ENCODE data around the gene C20orf96. TPM values are rescaled to one million over a fixed set of nuclear protein-coding genes. Genes with fewer than 3 reads are reported as not detected.

The C20orf96 gene
- polyA plus RNA-seq, 4 donors = 33.1 to 39.6 (median 34.9) TPM

- DNase-seq (ENCODE audit: low read depth in 4 of 4, low spot score in 3 of 4) = no peak
Observed at GRCh38 chr20:313402-313801, 22.9 kb upstream of the C20orf96 start.

GRCh38 chr20:312866-313265 lies 22.3 kb upstream of the C20orf96 start:
- no peak for DNase-seq (ENCODE audit: low read depth in 4 of 4, low spot score in 3 of 4)

- DNase-seq (ENCODE audit: low read depth in 4 of 4, low spot score in 3 of 4) = no peak
Observed at GRCh38 chr20:312067-312466, 21.5 kb upstream of the C20orf96 start.

- DNase-seq (ENCODE audit: low read depth in 4 of 4, low spot score in 3 of 4) = no peak
Observed at GRCh38 chr20:311609-312008, 21.1 kb upstream of the C20orf96 start.

- no peak for DNase-seq (ENCODE audit: low read depth in 4 of 4, low spot score in 3 of 4)
Observed at GRCh38 chr20:310645-311044, 20.1 kb upstream of the C20orf96 start.

- DNase-seq (ENCODE audit: low read depth in 4 of 4, low spot score in 3 of 4) = peak in 3 of 4 donors; percentile 97 to 99 (median 97)
Observed at GRCh38 chr20:309841-310644, 19.5 kb upstream of the C20orf96 start.

- DNase-seq (ENCODE audit: low read depth in 4 of 4, low spot score in 3 of 4) = no peak
Observed at GRCh38 chr20:309306-309840, 18.8 kb upstream of the C20orf96 start.

GRCh38 chr20:308427-309038 lies 18.0 kb upstream of the C20orf96 start:
- no peak for DNase-seq (ENCODE audit: low read depth in 4 of 4, low spot score in 3 of 4)

GRCh38 chr20:305745-306144 lies 15.2 kb upstream of the C20orf96 start:
- no peak for DNase-seq (ENCODE audit: low read depth in 4 of 4, low spot score in 3 of 4)

GRCh38 chr20:301886-302848 lies 11.6 kb upstream of the C20orf96 start:
- DNase-seq (ENCODE audit: low read depth in 4 of 4, low spot score in 3 of 4) = no peak

- DNase-seq (ENCODE audit: low read depth in 4 of 4, low spot score in 3 of 4) = no peak
Observed at GRCh38 chr20:300345-300990, 9.9 kb upstream of the C20orf96 start.

GRCh38 chr20:298776-299391 lies 8.3 kb upstream of the C20orf96 start:
- no peak for DNase-seq (ENCODE audit: low read depth in 4 of 4, low spot score in 3 of 4)

GRCh38 chr20:297925-298775 lies 7.6 kb upstream of the C20orf96 start:
- no peak for DNase-seq (ENCODE audit: low read depth in 4 of 4, low spot score in 3 of 4)

- DNase-seq (ENCODE audit: low read depth in 4 of 4, low spot score in 3 of 4) = peak in 3 of 4 donors; percentile 86 to 90 (median 87)
Observed at GRCh38 chr20:297098-297924, 6.8 kb upstream of the C20orf96 start, which contains the start of gene ZCCHC3. ZCCHC3 (plus strand) TSS chr20:297570; CDS start chr20:297587, 17 bp downstream.

- DNase-seq (ENCODE audit: low read depth in 4 of 4, low spot score in 3 of 4) = no peak
Observed at GRCh38 chr20:295804-296203, 5.3 kb upstream of the C20orf96 start.

- DNase-seq (ENCODE audit: low read depth in 4 of 4, low spot score in 3 of 4) = no peak
Observed at GRCh38 chr20:294602-295001, 4.1 kb upstream of the C20orf96 start.

- no peak for DNase-seq (ENCODE audit: low read depth in 4 of 4, low spot score in 3 of 4)
Observed at GRCh38 chr20:289693-290083, 862 bp downstream of the C20orf96 start.
